ENCODE measurements around the gene RPS19BP1. TPM values are rescaled to one million over a fixed set of nuclear protein-coding genes. Genes with fewer than 3 reads are reported as not detected.
A peak's percentile ranks its signal among the peaks of the same experiment; 100 is the strongest.

RPS19BP1 gene
- total and polyA plus RNA-seq, 11 donors, result 33.2 to 220 (median 52.1) TPM

DNA sequence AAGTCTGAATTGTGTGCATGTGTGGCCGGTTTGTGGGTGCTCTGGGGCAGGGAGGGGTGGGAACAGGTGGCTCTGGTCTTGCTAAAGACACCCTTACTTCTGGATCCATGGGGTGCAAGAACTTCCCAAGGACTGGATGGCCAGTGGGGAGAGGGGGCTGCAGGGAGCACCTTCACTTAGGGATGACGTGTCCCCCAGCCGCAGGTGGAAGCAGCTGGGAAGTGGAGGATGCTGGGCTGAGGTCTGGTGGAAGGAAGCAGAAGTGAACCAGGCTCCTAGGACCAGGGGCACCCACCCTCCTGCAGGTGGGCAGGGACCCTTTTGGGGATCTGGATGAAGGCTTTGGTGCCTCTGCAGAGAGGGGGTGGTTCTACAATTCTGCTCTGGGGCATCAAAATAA lies 40.4 kb downstream of the RPS19BP1 start:
- ATAC-seq (no peak), DNase-seq (no peak)
- intact Hi-C loops (cut with DNase I), result loop anchor here in 5 of 10 donors (5.0 kb wide), 1 partner anchor 35 kb away; no protein-coding TSS in a partner anchor

DNA sequence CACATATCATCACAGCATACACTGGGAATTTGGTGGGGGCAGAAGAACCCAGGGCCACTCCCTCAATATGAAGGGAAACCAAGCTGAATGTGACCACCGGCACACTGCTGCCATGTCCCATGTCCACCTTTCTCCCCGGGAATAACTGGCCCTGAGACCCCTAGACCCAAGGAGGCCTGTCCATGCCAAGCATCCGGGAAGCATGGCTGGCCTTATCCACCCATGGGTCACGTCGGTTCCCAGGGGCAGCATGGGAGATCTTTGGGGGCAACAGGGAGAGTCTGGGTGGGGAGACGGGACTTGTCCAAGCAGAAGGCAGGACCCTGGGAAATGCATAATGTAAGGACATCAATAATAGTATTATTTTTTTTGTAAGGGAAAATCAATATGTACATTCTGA lies 40.9 kb downstream of the RPS19BP1 start:
- DNase-seq, result no peak
- intact Hi-C loops (cut with DNase I), result loop anchor here in 5 of 10 donors (5.0 kb wide), 1 partner anchor 36 kb away; no protein-coding TSS in a partner anchor
- WGBS, 4 donors, result 75 to 87% (median 83%) methylated on average over 4 to 6 of the region's 6 CpGs
- peaks cover 0 to 42% (median 7%) of the 10 kb centered on the region in 12 donors for H3K4me1 ChIP-seq
- no peak overlapping the region for H3K27ac ChIP-seq
- no peak for TF ChIP-seq POLR2A (IDR thresholded peaks at IDR 0.05)
- TF ChIP-seq, protein P1, sequence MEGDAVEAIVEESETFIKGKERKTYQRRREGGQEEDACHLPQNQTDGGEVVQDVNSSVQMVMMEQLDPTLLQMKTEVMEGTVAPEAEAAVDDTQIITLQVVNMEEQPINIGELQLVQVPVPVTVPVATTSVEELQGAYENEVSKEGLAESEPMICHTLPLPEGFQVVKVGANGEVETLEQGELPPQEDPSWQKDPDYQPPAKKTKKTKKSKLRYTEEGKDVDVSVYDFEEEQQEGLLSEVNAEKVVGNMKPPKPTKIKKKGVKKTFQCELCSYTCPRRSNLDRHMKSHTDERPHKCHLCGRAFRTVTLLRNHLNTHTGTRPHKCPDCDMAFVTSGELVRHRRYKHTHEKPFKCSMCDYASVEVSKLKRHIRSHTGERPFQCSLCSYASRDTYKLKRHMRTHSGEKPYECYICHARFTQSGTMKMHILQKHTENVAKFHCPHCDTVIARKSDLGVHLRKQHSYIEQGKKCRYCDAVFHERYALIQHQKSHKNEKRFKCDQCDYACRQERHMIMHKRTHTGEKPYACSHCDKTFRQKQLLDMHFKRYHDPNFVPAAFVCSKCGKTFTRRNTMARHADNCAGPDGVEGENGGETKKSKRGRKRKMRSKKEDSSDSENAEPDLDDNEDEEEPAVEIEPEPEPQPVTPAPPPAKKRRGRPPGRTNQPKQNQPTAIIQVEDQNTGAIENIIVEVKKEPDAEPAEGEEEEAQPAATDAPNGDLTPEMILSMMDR (IDR thresholded peaks at IDR 0.05), result no peak
- ATAC-seq, result no peak
- no peaks in the 10 kb centered on the region for H3K9me3 ChIP-seq
- H3K36me3 ChIP-seq, result peaks cover 0 to 9% (median 0%) of the 10 kb centered on the region in 9 donors
- no peak overlapping the region for H3K4me3 ChIP-seq
- no peaks in the 10 kb centered on the region for H3K27me3 ChIP-seq

More for the DNA sequence above, 40.4 kb downstream of the RPS19BP1 start:
- Histone ChIP-seq H3K4me1 (peaks cover 0 to 47% (median 8%) of the 10 kb centered on the region in 12 donors), H3K4me3 (no peak overlapping the region), H3K36me3 (peaks cover 0 to 9% (median 0%) of the 10 kb centered on the region in 9 donors), H3K27ac (no peak overlapping the region), H3K9me3 (no peaks in the 10 kb centered on the region), H3K27me3 (no peaks in the 10 kb centered on the region)
- TF ChIP-seq, protein P1 (IDR thresholded peaks at IDR 0.05), result no peak
- no peak for TF ChIP-seq POLR2A (IDR thresholded peaks at IDR 0.05)
- WGBS, 4 donors, result 75 to 87% (median 78%) methylated on average over 3 of the region's 3 CpGs

DNA sequence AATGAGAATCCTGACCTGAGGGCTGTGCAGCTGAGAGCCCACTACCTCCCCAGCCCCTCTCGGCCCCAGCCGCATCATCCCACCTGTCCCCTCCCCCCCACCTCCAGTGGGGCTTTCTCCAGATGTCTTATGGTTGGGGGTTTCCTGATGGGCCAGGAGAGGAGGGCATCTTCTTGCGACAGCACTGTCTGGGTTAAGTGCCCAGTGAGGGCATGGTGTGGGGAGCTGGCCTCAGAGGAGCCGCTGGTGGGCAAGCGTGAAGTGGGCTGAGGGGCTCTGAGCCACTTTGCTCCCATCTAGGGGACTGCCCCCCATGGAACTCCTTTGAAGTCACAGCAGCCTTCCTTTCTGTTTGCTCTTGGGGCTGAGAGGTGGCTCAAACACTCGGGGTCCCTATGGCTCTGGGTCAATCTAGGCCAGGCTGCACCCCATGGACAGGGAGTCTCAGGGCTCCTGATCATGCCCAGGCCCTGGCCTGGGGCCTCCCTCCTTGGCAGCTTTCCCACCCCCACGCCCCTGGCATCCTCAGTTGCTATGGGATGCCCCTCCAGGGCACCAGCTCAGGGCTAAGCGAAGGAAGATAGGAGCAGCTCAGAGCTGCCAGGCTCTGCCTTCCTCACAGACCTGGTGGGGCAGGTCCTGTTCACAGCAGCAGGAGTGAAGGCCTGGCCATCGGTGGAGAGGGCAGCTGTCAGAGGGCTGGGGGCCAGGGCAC lies 41.4 kb downstream of the RPS19BP1 start:
- no peak for DNase-seq
- intact Hi-C loops (cut with DNase I), result loop anchor here in 5 of 10 donors (5.0 kb wide), 1 partner anchor 36 kb away; no protein-coding TSS in a partner anchor
- H3K36me3 ChIP-seq, result peaks cover 0 to 9% (median 0%) of the 10 kb centered on the region in 9 donors
- TF ChIP-seq, protein P1 (IDR thresholded peaks at IDR 0.05), result no peak
- TF ChIP-seq POLR2A (IDR thresholded peaks at IDR 0.05), result no peak
- H3K4me1 ChIP-seq, result peaks cover 0 to 36% (median 2%) of the 10 kb centered on the region in 12 donors
- no peaks in the 10 kb centered on the region for H3K27me3 ChIP-seq
- H3K9me3 ChIP-seq, result no peaks in the 10 kb centered on the region
- ATAC-seq, result no peak
- WGBS, 4 donors, result 77 to 86% (median 85%) methylated on average over 6 to 9 of the region's 9 CpGs
- H3K27ac ChIP-seq, result no peak overlapping the region
- no peak overlapping the region for H3K4me3 ChIP-seq

DNA sequence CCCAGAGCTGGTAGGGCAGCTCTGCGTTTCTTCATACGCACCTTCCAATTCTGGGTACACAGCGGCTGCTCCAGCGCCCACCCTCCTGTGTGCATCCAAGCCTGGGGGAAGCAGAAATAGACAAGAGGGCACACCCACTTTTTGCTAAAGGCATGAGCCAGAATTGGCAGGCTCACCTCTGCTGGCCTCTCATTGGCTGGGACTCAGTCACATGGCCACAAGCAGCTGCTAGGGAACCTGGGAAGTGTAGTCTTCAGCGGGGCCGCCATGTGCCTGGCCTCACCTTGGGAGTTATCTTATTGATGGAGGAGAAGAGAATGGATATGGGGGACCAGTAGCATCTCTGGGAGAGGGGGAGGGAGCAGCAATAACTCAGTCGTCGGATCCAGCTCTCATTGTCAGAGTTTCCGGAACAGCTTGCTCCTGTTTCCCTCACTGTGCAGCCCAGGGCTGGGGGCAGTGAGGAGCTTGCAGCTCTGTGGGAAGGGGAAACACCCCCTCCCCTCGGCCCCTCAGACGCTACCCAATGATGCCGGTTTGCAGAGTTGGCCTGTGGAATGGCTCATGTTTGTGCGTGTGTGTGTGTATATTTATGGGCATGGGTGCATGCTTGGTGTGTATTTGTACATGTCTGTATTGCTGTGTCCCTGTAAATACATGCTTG lies 42.3 kb downstream of the RPS19BP1 start:
- Histone ChIP-seq H3K4me3 (peak overlapping the region in 1 of 12 donors; percentile 23), H3K27me3 (no peaks in the 10 kb centered on the region), H3K4me1 (peaks cover 0 to 29% (median 0%) of the 10 kb centered on the region in 12 donors), H3K9me3 (no peaks in the 10 kb centered on the region), H3K36me3 (peaks cover 0 to 9% (median 0%) of the 10 kb centered on the region in 9 donors), H3K27ac (peak overlapping the region in 2 of 12 donors; percentile 15 to 24)
- 47 to 61% (median 49%) methylated on average over 10 to 13 of the region's 13 CpGs for WGBS, 4 donors
- intact Hi-C loops (cut with DNase I), result loop anchor here in 5 of 10 donors (5.0 kb wide), 1 partner anchor 37 kb away; no protein-coding TSS in a partner anchor
- ATAC-seq (peak; percentile 85 to 95 (median 93)), DNase-seq (peak; percentile 79 to 90 (median 88))
- TF ChIP-seq, protein P1 (IDR thresholded peaks at IDR 0.05), result no peak
- TF ChIP-seq POLR2A (IDR thresholded peaks at IDR 0.05), result no peak

Measured in heart left ventricle (tissue), 16 donors.